Measurements from ENCODE around the gene ANAPC2. TPM values are rescaled to one million over a fixed set of nuclear protein-coding genes. Genes with fewer than 3 reads are reported as not detected.

ANAPC2 gene
- total RNA-seq, 1 donor from 2014 or later, result 20.5 TPM

DNA sequence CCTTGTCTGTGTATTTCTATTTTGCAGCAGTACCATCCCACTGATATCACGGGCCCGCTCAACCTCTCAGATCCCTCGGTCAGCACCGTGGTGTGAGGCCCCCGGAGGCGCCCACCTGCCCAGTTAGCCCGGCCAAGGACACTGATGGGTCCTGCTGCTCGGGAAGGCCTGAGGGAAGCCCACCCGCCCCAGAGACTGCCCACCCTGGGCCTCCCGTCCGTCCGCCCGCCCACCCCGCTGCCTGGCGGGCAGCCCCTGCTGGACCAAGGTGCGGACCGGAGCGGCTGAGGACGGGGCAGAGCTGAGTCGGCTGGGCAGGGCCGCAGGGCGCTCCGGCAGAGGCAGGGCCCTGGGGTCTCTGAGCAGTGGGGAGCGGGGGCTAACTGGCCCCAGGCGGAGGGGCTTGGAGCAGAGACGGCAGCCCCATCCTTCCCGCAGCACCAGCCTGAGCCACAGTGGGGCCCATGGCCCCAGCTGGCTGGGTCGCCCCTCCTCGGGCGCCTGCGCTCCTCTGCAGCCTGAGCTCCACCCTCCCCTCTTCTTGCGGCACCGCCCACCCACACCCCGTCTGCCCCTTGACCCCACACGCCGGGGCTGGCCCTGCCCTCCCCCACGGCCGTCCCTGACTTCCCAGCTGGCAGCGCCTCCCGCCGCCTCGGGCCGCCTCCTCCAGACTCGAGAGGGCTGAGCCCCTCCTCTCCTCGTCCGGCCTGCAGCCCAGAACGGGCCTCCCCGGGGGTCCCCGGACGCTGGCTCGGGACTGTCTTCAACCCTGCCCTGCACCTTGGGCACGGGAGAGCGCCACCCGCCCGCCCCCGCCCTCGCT is 20.4 kb downstream of the ANAPC2 start:
- Histone ChIP-seq H3K27me3 (ENCODE audit: control insufficient read depth, insufficient read depth, low read length) (peaks cover 26% of the 10 kb centered on the region), H3K4me3 (ENCODE audit: low read depth, low read length) (peak overlapping the region; percentile 18)
- FAIRE-seq, result no peak

DNA sequence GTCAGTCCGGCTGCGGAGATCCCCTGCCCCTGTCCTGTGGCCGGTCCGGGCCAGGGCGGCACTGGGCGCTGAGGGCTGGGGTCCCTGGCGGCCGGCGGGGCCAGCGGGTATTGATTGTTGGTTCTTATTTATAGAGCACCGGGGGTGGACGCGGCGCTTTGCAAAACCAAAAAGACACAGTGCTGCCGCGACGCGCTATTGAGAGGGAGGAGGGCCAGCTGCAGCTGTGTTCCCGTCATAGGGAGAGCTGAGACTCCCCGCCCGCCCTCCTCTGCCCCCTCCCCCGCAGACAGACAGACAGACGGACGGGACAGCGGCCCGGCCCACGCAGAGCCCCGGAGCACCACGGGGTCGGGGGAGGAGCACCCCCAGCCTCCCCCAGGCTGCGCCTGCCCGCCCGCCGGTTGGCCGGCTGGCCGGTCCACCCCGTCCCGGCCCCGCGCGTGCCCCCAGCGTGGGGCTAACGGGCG is 21.0 kb downstream of the ANAPC2 start:
- H3K4me3 ChIP-seq (ENCODE audit: low read depth, low read length), result no peak overlapping the region
- FAIRE-seq, result no peak
- no peak for DNase-seq (ENCODE audit: low read depth)
- H3K27me3 ChIP-seq (ENCODE audit: control insufficient read depth, insufficient read depth, low read length), result peaks cover 25% of the 10 kb centered on the region
- TF ChIP-seq, protein P1, sequence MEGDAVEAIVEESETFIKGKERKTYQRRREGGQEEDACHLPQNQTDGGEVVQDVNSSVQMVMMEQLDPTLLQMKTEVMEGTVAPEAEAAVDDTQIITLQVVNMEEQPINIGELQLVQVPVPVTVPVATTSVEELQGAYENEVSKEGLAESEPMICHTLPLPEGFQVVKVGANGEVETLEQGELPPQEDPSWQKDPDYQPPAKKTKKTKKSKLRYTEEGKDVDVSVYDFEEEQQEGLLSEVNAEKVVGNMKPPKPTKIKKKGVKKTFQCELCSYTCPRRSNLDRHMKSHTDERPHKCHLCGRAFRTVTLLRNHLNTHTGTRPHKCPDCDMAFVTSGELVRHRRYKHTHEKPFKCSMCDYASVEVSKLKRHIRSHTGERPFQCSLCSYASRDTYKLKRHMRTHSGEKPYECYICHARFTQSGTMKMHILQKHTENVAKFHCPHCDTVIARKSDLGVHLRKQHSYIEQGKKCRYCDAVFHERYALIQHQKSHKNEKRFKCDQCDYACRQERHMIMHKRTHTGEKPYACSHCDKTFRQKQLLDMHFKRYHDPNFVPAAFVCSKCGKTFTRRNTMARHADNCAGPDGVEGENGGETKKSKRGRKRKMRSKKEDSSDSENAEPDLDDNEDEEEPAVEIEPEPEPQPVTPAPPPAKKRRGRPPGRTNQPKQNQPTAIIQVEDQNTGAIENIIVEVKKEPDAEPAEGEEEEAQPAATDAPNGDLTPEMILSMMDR (IDR thresholded peaks at IDR 0.05; ENCODE audit: insufficient read depth, low read length, severe bottlenecking), result no peak
- H3K36me3 ChIP-seq (ENCODE audit: control insufficient read depth, insufficient read depth, low read length), result no peaks in the 10 kb centered on the region

More for the DNA sequence above, 20.4 kb downstream of the ANAPC2 start:
- no peak for DNase-seq (ENCODE audit: low read depth)
- TF ChIP-seq, protein P1 (IDR thresholded peaks at IDR 0.05; ENCODE audit: insufficient read depth, low read length, severe bottlenecking), result no peak
- no peaks in the 10 kb centered on the region for H3K36me3 ChIP-seq (ENCODE audit: control insufficient read depth, insufficient read depth, low read length)

DNA sequence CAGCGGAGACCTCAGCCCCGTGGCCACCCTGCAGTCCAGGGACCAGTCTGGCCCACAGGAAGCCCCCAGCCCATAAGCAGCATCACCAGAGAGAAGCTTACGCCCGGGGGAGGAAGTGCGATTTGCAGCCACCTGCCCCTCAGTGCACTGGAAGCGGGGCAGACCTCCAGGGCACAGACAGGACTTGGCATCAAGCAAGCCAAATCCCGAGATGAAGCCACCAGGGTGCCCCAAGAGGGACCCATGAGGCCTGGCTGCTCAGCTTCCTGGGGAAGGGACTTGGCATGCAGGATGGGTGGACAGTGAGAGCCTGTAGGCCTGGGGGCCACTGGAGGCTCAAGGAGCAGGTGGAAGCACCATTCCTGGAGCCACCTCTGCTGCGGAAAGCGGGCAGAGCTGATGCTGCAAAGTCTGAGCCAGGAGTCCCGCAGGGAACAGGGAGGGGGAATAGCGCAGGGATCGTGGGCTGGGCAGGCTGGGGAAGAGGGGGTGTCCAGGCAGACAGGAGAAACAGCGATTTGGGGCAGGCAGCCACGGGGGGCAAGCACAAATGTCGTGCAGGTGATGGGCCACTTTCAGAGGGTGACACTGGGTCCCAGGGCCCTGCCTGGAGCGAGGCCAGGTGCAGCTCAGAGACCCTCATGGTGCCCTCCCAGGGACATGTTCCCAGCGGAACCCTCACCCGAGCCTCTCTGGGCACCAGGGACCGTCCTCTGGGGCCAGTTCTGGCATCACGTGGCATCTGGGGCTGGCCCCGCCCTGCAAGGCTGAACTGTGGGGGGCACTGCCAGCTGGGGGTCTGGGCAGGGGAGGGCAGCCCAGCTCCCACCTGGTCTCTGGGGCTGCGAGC is 21.8 kb downstream of the ANAPC2 start:
- Histone ChIP-seq H3K4me3 (ENCODE audit: low read depth, low read length) (no peak overlapping the region), H3K27me3 (ENCODE audit: control insufficient read depth, insufficient read depth, low read length) (peaks cover 26% of the 10 kb centered on the region), H3K36me3 (ENCODE audit: control insufficient read depth, insufficient read depth, low read length) (no peaks in the 10 kb centered on the region)
- FAIRE-seq, result no peak
- TF ChIP-seq, protein P1 (IDR thresholded peaks at IDR 0.05; ENCODE audit: insufficient read depth, low read length, severe bottlenecking), result no peak
- DNase-seq (ENCODE audit: low read depth), result no peak

DNA sequence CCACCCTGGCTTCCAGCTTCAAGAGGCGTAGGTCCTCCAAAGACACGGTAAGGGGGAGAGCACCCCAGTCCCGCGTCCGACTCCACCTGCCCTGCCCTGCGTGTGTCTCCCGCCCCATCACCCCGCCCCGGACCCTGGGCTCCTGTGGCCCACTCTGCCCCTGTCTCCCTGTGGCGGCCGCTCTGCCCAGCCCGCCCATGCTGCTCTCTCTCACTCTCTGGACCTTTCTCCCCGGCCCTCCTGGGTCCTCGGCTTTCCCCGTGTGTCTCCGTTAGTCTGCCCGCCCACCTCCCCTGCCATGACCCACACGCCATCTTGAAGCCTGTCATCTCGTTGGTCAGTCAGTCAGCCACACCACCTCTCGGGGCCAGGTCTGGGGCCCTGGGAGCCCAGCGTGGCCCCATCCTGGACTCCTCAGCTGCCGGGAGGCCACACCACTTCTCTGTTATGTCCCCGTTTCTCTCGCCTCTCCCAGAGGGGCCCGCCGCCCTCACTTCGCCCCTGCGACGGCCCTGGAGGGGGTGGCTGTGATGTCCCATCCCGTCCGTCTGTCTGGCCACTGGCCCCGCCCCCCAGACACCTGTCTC is 23.0 kb downstream of the ANAPC2 start:
- TF ChIP-seq, protein P1 (IDR thresholded peaks at IDR 0.05; ENCODE audit: insufficient read depth, low read length, severe bottlenecking), result no peak
- Histone ChIP-seq H3K27me3 (ENCODE audit: control insufficient read depth, insufficient read depth, low read length) (peaks cover 21% of the 10 kb centered on the region), H3K4me3 (ENCODE audit: low read depth, low read length) (no peak overlapping the region), H3K36me3 (ENCODE audit: control insufficient read depth, insufficient read depth, low read length) (no peaks in the 10 kb centered on the region)
- DNase-seq (ENCODE audit: low read depth) (no peak), FAIRE-seq (no peak)

DNA sequence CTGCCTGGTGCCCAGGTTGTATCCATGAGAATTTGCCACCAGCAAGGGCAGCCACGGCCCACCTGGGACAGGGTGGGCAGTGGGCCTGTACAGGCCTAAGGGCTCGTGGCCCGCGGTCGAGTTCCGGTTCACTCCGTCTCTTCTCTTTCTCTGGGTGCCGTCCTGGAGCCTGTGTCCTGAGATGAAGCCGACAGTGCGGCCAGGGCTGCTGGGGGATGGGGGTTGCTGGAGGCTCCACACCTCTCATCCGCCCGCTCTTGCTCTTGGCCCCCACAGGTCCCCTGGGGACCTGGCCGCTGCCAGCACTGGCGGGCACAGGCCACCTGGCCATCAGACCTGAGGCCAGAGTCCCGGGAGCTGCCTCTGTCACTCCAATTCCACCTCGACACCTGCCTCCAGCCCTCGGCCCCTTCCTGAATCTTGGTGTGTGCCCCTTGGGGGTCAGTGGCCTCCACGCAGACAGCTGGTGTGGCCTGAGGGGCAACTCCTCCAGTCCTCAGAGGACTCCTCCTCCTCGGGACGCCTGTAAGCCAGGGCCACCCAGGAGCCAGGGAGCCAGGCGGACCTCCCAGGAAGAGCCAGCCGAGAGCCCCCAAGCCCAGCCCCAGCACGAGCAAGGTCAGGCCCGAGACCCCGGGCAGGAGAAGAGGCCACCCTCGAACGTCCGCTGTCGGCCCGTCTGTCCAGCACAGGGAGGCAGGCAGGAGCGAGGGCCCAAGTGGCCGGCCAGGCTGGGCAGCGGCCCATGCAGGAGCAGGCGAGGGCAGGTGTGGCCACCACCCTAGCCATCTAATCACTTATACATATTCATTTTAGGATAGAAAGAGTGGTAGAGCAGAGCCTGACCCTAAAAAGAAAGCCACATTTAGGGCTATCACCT is 23.8 kb downstream of the ANAPC2 start:
- H3K4me3 ChIP-seq (ENCODE audit: low read depth, low read length), result no peak overlapping the region
- peaks cover 20% of the 10 kb centered on the region for H3K27me3 ChIP-seq (ENCODE audit: control insufficient read depth, insufficient read depth, low read length)
- H3K36me3 ChIP-seq (ENCODE audit: control insufficient read depth, insufficient read depth, low read length), result no peaks in the 10 kb centered on the region
- DNase-seq (ENCODE audit: low read depth) (no peak), FAIRE-seq (no peak)
- TF ChIP-seq, protein P1 (IDR thresholded peaks at IDR 0.05; ENCODE audit: insufficient read depth, low read length, severe bottlenecking), result no peak

Data from bronchial epithelial cell (primary cell).